Epithelial cell of proximal tubule (primary cell): ENCODE results near the gene C12orf57. TPM values are rescaled to one million over a fixed set of nuclear protein-coding genes. Genes with fewer than 3 reads are reported as not detected.

Source experiments
- DNase-seq: peaks from one replicate; pipeline ENCODE4 v3.0.0-alpha.2; 2011; ENCODE audit warnings: low read depth
- H3K4me3 ChIP-seq: 2 replicates; pipeline ENCODE4 v1.5.1; 2011; ENCODE audit warnings: low read depth, mild to moderate bottlenecking, low read length
- CTCF ChIP-seq: conservative IDR thresholded peaks from 2 replicates; pipeline ENCODE4 v1.5.1; 2012; ENCODE audit warnings: low read depth, mild to moderate bottlenecking, low read length
- total RNA-seq: library from RNA; depleted of rRNA; stranded (reverse); fragments of >200 nt; gene quantifications from 2 replicates; pipeline ENCODE4 v1.2.3, GENCODE V29; 2015

The C12orf57 gene
- total RNA-seq, 1 donor from 2014 or later = 174 TPM

DNA sequence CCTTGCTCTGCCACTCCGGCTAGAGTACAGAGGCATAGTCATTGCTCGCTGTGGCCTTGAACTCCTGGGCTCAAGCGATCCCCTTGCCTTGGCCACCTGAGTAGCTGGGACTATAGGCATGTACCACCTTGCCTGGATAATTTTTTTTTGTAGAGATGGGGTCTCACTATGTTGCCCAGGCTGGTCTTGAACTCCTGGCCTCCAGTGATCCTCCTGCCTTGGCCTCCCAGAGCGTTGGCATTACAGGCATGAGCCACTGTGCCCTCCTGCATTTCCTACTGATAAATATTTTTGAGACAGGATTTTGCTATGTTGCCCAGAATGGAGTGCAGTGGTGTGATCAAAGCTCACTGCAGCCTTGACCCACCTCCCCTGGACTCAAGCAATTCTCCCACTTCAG is 36.3 kb downstream of the C12orf57 start:
- DNase-seq = no peak
- no peak for TF ChIP-seq CTCF
- H3K4me3 ChIP-seq = no peak overlapping the region

GRCh38 chr12:6980740-6981139 is 36.9 kb downstream of the C12orf57 start:
- no peak for TF ChIP-seq CTCF
- DNase-seq = no peak

DNA sequence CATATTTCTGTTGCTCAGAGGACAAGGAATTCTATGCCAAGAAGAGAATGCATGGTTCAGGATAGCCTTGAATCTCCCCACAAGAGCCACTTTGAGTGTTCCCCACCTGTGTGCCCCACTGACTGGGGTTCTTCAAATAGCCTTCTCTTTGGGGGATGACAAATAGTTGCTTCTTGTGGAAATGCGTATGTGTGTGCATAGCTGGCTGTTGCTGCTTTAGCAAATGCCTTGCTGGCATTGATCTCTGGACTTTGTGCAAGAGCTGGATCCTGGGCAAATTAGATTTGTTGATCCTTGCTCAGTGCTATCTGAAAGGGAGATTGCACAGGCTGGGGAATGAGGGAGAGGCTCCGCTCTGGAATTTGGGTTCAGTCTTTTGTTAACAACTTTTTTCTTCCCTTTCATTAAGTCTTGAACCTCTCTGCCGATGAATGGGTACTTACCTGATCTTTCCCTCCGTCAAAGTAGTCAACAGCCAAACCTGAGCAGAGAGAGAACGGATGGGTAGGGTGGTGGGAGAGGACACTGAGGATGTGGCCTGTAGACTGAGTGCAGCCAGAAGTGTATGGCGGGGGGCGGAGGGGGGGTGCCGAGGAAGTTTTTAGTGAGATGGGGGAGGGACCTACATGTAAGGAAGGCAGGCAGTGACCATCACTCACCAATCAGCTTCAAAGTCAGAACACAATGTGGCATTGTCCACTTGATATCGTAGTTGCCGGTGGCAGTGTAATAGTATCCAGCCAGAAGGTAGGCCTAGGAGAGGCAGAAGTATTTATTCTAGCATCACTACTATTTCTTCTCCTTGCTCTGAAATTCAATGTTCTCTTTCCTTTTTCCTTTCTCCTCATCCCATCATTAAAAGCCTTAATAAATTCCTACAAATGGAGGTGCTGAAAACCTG is 37.6 kb downstream of the C12orf57 start:
- no peak overlapping the region for H3K4me3 ChIP-seq
- TF ChIP-seq CTCF = no peak
- DNase-seq = no peak

More at GRCh38 chr12:6980740-6981139, 36.9 kb downstream of the C12orf57 start:
- H3K4me3 ChIP-seq = no peak overlapping the region

DNA sequence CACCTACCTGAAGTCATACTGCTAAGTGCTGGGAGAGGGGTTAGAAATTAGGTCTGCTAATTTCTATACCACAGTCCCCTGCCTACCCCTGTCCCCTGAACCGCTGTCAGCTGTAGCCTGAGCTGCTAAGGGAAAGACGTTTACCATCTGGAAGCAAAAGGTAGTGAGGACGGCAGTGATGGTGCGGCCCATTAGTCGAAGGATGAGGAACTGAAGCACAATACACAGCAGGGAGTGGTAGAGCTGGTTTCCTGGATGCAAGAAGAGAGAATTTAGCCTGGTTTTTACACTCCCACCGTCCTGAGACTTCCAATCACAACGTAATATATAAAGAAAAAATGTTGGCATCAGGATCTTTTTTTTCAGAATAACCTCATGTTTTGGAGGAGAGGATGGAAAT is 38.7 kb downstream of the C12orf57 start:
- no peak for TF ChIP-seq CTCF
- DNase-seq = no peak
- H3K4me3 ChIP-seq = no peak overlapping the region

DNA sequence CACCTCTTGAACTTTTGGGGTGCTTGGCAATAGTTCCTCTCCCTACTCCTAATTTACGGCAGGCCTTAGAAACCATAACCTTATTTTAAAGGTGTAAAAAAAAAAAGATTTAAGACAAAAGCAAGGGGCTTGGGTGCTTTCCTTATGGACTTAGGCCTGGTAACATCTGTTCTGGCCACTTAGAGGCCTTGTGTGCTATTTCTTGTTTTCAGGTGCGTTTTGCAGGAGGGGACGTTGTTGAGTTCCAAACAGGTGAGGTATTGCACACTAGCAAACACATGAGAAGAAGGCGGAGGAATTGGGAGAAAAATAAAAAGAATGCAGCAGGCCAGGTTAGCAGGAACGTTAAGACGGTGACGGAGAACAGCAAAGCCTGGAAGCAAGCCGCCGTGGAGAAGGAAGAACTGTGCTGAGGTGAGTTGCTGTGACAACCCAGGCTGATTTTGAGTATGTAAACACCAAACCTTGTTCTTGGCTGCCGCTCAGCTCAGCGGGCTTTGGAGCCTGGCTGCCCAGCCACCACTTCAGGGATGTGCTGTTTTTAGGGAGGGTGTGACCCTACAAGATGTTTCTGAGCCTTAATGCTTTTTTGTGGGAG is 44.2 kb downstream of the C12orf57 start:
- H3K4me3 ChIP-seq = no peak overlapping the region
- no peak for DNase-seq
- TF ChIP-seq CTCF = no peak

Other genes starting within 250 kb of the C12orf57 start
- 0.06 TPM in 1 of 2 replicates, not detected in the other for gene PIANP, start 243.2 kb upstream of the C12orf57 start, total RNA-seq
- gene COPS7A, start 220.0 kb upstream of the C12orf57 start, total RNA-seq = 59.2 and 63.5 TPM in 2 replicates
- gene MLF2, start 190.9 kb upstream of the C12orf57 start, total RNA-seq = 185 and 294 TPM in 2 replicates
- gene PTMS, start 177.7 kb upstream of the C12orf57 start, total RNA-seq = 91.7 and 266 TPM in 2 replicates
- not detected in 2 replicates for gene LAG3, start 171.5 kb upstream of the C12orf57 start, total RNA-seq
- gene CD4, start 154.5 kb upstream of the C12orf57 start, total RNA-seq = 0.07 and 0.75 TPM in 2 replicates
- gene GPR162, start 122.2 kb upstream of the C12orf57 start, total RNA-seq = 1.0 and 1.2 TPM in 2 replicates
- gene P3H3, start 115.6 kb upstream of the C12orf57 start, total RNA-seq = 19.1 and 30.4 TPM in 2 replicates
- gene GNB3, start 103.1 kb upstream of the C12orf57 start, total RNA-seq = 0.29 and 4.2 TPM in 2 replicates
- gene CDCA3, start 92.7 kb upstream of the C12orf57 start, total RNA-seq = 85.0 and 97.4 TPM in 2 replicates
- gene USP5, start 91.9 kb upstream of the C12orf57 start, total RNA-seq = 60.5 and 83.8 TPM in 2 replicates
- gene TPI1, start 76.5 kb upstream of the C12orf57 start, total RNA-seq = 1,445 and 2,208 TPM in 2 replicates
- 9.5 and 17.2 TPM in 2 replicates for gene SPSB2, start 70.7 kb upstream of the C12orf57 start, total RNA-seq
- gene LRRC23, start 39.2 kb upstream of the C12orf57 start, total RNA-seq = 3.8 and 14.5 TPM in 2 replicates
- gene ENO2, start 29.4 kb upstream of the C12orf57 start, total RNA-seq = 47.4 and 97.0 TPM in 2 replicates
- 17.9 and 19.0 TPM in 2 replicates for gene ATN1, start 16.1 kb upstream of the C12orf57 start, total RNA-seq
- gene RNU7-1, start 206 bp upstream of the C12orf57 start, total RNA-seq = not detected in 2 replicates
- 21.8 and 37.5 TPM in 2 replicates for gene PTPN6, start 7.3 kb downstream of the C12orf57 start, total RNA-seq
- gene PHB2, start 26.6 kb downstream of the C12orf57 start, total RNA-seq = 287 and 559 TPM in 2 replicates
- gene EMG1, start 26.9 kb downstream of the C12orf57 start, total RNA-seq = 81.5 and 138 TPM in 2 replicates
- gene LPCAT3, start 74.5 kb downstream of the C12orf57 start, total RNA-seq = 14.9 and 27.1 TPM in 2 replicates
- 1.3 TPM in 1 of 2 replicates, not detected in the other for gene C1S, start 116.7 kb downstream of the C12orf57 start, total RNA-seq
- 2.1 and 2.5 TPM in 2 replicates for gene C1R, start 148.4 kb downstream of the C12orf57 start, total RNA-seq
- gene C1RL, start 165.2 kb downstream of the C12orf57 start, total RNA-seq = 11.2 and 11.3 TPM in 2 replicates
- gene RBP5, start 184.9 kb downstream of the C12orf57 start, total RNA-seq = not detected in 2 replicates
- 25.2 and 57.5 TPM in 2 replicates for gene CLSTN3, start 186.3 kb downstream of the C12orf57 start, total RNA-seq
- gene PEX5, start 245.7 kb downstream of the C12orf57 start, total RNA-seq = 14.4 and 20.0 TPM in 2 replicates